Stimulated activated CD4-positive, alpha-beta T cell treated with anti-CD3 and anti-CD28 coated beads, Interleukin-4, amount 100 ng/mL, for 48 hours (primary cell): ENCODE data around the gene CENPU.

Source experiments
- DNase-seq, 2 donors: peaks; one replicate each; pipeline ENCODE4 v3.0.0-alpha.2; 2020; ENCODE audit warnings: low read depth in 2 of 2

Gene CENPU

DNA sequence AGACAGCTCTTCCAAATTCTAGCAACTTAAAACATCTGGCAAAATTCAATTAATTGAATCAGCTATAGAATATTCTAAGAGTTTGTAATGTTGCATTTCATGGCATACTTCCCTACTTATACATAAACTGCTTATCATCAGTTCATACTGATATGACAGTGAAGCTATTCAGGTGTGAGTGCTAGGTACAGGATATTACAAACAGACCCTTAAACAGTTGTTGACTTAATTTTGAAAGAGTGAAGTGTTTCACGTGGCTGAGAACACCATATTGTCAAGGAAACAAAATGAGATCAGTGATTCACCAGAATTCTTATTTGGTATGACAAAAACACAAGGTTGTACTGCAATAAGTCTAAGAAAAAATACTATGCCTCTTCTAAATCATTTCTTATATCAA is 27.4 kb downstream of the CENPU start:
- DNase-seq: no peak

DNA sequence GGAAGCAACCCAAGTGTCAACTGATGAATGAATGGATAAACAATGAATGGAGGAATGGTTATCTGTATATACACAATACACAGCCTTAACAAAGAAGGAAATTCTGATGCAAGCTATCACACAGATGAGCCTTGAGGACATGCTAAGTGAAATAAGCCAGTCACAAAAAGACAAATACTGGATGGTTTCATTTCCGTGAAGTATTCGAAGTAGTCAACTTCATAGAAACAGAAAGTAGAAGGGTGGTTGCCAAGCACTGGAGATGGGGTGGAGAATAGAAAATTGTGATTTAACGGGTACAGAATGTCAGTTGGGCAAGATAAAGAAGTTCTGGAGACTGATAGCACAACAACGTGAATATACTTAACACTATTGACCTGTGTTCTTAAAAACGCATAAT is 28.2 kb downstream of the CENPU start:
- DNase-seq: no peak

DNA sequence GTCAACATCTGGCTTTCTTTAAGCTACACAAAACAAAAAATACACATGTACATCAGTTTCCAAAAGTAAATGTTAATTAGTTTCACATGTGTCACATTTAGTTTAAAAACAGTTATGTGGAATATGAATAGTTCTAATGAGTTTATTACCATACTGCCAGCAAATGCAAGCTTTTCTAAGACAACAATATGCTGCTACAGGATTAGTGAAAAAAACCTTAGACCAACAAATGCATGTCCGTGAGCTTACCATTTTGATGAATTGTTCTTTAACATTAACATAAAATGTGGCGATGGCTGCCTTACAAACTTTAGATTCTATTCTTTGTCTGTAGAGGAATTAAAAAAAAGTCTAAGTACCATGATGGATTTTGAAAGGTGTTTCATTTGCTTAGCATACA is 31.8 kb downstream of the CENPU start:
- DNase-seq: no peak

DNA sequence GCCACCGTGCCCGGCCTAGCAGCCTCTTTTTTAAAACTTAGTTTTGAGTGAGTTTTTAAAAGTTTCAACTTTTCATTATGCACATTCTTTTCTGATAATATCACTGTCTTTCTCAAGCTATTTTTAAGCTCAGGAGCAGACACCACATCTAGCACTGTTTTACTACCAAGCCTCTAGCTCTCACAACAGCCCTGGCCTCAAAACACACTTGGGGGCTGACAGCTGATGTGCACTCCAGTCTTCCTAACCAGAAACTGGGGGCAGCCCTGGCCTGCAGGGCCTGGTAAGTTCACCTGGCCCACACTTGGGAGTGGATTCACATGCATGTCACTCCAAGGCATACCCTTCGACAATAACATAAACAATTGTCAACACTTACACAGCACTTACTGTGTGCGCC is 34.0 kb downstream of the CENPU start:
- DNase-seq: no peak

DNA sequence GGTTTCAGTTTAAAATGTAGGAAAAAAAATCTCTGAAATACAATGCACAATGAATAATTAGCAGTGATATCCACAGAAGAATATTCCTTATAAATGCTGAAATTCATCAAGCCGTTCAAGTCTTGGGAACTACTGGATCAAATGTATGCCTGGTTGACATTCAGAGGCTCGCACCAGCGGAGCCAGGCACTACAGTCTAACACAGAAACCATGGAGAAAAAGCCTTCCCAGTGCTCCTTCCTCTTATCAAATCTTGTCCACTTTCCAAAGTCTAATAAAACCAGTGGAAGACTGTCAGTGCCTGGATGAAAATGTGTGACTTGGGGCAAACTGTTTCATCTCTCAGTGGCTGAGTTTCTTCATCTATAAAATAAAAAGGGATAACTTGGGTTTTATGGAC is 35.9 kb downstream of the CENPU start:
- no peak for DNase-seq

DNA sequence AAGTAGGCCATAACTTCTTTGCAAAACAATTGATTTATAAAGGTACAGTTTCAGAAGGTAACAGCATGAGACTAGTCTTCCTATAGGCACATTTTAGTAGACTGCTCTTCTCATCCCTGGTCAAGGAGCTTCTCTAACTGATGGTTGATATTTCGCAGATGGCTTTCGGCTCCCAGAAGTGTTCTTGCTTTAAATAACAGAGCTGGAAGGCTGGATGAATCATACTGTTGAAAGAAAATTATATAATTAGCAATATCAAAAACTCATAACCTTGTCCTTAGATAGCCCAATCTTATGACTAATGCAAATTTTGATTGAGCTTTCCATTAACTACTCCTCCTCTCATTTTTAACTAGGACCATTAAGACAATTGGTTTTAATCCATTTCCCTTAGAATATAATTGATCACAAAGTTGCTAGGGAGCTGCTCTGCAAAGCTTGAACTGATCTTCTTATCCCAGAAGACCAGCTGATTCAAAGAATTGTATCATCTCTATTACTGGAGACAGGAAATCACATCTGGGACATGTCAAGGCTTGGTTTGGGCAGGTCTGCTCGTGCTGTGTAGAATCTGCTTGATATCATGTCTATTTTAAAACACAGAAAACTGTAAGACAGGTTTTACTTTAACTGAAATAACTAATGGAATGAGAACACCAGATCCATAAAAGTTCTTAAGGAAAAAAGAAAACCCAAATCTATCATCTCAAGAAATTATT is 38.6 kb downstream of the CENPU start:
- DNase-seq: no peak

DNA sequence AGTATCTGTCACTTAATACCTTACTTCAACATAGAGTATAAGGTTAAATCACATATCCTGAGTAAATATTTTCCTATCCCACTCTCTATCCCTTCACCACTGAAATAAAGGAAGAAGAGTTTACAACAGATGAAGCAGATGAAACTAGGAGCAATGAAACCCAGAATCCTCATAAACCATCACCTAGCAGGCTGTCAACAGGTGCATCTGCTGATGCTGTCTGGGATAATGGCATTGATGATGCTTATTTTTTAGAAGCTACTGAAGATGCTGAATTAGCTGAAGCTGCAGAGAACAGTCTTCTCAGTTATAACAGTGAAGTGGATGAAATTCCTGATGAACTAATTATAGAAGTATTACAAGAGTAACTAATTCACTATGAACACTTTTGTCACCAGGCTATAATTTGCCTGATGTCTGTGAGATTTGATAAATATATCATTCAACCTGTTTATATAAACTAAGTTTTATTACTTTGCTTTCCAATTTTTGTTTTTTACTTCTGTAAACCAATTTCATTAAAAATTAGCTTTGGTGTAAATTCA is 39.4 kb downstream of the CENPU start:
- no peak for DNase-seq

DNA sequence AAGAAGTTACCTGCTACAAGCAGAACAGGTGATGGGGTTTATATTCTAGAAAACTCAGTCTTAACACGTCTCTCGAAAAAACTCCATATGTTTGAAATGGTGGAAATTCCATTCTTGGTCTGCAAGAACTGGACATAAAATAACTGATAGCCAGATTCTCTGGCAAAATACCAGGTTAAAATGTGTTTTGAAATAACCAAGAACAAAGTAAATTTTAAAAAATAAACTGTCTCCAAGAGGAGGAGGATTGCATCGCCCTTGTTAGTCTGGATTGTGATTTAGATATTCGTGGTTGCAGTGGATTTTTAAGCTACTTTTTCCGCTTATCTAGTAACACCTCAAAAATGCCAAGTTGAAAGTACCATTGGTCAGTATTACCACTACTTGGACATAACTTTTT is 40.8 kb downstream of the CENPU start:
- no peak for DNase-seq

DNA sequence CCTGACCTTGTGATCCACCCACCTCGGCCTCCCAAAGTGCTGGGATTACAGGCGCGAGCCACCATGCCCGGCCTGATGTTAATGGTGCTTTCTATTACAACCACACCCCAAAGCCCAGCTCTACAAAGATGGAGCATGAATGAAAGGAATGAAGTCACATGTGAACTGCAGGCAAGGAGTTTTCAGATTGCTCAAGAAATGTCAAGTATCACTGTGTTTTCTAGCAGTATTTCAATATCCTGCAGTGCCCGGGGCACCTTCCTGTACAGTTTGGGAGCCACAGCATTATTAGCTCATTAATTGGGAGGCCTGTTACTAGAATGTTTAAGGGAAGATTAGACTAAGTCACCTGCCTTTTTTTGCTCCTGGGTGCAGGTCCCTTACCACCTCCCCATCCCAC is 44.2 kb downstream of the CENPU start:
- no peak for DNase-seq

DNA sequence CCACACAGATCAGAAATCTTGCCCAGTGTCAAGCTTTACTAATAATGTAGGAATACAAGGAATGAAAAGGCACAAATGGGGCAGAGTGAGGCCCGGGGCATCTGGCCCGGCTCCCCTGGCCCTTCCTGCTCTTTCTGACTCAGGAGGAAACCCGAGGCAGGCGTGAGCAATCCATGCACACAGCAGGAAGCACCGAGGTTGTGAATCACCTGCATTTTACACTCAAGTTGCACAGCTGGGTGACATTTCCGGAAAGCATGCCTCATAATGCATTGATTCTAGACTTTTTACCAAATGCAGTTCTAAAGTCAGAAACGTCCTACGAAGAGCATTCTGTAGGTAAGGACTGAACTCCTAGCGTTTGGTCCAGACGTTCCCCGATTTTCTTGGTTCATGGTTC is 45.4 kb downstream of the CENPU start:
- peak; percentile 16 to 18 for DNase-seq

DNA sequence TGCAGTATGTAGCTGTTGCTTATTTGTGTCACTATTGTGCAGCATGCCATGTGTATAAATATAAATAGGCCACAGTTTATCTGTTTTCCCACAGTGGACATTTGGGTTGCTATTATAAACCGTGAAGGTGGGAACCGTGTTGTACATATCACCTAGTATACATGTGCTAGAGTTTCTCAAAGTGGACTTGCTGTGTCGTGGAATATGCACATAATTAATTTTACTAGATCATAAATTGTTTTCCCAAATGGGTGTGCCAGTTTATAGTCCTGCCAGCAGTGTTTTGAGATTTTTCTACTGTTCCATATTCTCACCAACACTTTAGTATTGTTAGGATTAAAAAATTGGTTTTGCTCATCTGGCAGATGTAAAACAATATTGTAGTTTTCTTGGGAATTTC is 45.9 kb downstream of the CENPU start:
- DNase-seq: no peak

DNA sequence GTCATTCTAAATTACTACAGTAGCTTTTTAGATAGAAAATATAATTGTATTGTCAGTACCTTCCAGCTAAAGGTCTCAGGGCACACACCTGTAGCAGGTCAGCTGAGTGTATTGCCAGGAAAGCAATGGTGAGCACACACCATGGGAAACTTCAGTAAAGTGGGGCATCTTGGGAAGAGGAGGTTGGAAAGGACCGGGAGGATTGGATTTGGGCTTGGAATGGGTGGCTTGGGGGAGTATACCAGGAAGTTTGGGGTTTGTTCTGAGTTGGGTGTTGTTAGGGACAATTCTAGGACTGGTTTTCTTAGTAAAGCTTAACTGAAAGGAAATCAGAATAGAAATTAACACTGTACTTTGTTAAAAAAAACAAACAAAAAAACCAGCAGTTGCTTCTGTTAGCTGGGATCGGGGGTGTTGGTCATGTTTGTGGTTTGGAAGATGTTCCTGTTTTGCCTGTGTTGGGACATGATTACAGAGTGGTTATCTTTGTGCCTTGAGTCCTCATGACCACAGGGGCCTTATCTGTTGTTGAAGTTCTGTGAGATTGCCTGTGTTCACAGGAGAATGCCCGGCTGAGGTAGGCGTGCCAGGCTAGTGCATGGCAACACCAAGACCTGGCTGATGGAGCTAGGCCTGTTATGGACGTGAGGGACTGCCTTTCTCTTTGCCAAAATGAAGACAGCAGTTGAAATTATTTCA is 49.3 kb downstream of the CENPU start:
- DNase-seq: no peak

DNA sequence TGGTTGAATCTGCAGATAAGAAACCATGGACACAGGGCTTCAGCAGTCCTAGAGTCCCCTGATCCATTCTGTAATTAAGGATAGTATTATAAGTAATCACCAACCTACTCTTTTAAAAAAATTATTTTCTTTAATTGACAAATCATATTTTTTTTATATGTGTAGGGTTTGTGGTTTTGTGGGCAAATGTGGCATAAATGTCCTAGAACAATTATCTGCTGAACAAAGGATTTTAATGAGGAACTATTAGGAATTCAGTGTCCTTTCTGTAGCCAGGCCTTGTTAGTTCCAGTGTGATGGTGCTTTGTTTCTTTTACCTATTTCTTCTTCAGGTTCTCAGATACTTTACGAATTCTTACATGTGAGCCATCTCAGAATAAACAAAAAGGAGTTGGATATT is 52.0 kb downstream of the CENPU start:
- DNase-seq: no peak

DNA sequence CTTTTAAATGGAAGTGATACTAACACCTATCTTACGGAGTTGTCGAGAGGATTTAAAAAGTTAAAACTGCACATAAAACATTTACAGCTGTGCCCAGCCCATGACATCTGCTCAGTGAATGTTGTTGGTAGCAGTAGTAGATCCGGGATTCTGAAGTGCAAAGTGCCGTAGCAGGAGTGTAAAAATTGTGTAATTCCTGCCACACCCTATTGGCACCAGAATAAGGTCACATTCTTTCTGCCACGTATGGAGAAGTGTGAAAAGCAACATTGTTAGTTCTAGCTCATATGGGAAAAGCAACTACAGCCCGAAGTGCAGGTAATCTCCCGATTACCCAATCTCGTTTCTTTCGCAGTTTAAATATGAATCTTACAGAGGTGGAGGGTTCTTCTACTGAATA is 53.2 kb downstream of the CENPU start:
- no peak for DNase-seq

DNA sequence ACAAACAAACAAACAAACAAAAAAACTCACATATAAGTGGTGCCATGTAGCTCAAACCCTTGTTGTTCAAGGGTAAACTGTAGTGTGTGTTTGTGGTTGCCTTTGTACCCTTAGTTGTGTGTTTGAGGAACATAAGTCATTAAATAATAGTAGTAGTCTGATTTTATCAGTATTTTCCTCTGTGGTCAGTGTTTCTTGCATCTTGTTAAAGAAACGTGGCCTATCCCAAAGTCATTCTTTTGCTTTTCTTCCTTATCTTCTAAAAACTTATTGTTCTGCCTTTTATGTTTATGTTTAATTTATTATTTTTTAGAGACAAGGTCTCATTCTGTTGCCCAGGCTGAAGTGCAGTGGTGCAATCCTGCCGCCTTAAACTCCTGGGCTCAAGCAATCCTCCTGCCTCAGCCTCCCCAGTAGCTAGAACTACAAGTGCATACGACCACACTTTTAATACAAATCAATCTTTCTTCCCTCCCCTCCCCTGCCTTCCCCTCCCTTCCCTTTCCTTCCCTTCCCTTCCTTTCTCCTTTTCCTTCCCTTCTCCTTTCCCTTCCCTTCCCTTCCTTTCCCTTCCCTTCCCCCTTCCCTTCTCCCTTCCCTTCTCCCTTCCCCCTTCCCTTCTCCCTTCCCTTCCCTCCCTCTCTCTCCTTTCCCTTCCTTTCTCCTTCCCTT is 57.9 kb downstream of the CENPU start:
- DNase-seq: no peak

DNA sequence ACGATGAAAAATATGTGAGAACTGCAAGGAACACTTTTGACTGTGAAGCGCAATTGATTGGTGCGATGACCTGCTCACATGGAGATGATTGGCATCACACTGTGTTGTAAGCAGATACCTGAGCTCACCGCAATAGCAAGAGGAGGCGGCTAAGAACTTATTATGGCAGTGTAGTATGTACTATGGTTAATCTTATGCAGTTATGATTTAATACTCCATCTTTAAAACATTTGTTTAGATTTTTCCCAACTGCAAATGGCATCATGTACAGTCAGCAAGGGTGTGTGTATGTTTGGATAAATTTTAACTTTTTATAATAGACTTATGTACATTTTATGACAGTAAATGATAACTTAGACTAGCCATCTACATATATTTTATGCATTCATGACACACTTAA is 58.9 kb downstream of the CENPU start:
- no peak for DNase-seq

DNA sequence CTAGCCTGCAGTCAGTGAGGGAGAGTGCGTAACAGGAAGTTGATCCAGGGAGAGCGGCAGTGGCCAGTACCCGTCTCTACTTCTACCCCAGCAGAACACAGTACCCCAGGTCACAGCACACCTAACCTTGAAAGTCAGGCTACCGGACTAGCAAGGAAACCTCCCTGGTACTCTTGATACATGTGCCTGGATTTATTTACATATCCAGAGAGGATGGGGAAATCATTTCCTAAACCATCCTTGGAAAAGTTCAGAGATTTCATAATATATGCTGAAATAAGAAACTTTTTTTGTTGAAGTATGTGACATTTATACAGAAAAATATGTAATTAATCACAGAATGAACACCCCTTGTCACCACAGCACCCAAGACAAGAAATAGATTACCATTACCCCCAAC is 59.9 kb downstream of the CENPU start:
- DNase-seq: no peak

DNA sequence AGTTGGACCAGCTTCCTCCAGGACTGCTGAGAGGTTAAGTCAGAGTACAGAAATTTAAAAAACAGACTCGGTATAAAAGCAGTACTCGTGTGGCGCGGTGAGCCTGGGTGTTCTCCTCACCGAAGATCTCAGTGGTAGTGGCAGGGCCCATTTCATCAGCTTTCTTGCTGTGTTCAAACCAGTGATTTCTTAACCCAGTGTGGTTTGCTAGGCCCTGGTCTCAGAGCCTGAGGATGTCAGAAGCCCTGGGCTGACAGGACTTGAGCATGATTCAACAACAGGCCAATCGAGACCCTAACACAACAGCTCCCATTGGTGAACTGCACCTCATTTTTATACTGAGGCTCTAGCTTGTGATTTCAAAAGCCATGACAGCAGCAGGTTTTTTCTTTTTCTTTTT is 61.2 kb downstream of the CENPU start:
- no peak for DNase-seq

DNA sequence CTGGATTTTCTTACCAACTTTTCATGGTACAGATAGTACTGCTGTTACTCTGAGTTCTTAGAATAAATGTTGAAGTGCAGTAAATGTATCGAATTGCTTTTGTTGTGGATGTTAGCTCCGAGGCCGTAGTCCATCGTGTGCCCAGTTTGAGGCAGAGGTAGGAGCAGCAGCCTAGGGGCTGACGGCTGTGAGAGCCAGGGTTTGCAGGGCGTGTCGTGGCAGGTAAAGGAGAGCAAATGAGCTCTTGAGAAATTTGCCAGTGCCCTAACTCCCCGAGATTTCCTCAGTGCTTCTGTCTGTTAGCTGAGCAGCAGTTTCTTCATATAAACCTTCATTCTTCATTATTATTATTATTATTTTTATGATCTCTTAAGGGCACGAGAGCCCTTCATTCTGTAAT is 62.8 kb downstream of the CENPU start:
- DNase-seq: no peak

DNA sequence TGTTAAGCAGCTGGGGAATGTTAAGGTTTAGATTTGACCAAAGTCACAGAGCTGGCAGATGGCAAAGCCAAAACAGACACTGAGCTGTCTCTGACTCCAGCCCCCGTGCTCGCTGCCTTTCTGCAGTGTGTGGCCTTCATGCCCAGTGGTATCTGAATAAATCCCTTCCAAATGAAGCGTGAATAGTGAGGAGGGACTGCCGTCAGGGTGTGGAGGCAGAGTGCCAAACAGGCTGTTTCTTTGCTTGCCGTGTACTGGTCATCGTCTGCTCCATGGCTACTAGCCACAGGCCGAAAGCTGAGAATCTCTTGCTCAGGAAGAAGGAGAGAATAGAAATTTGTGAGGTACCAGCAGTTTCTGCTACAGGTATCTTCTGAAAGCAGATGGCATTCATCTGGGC is 64.6 kb downstream of the CENPU start:
- DNase-seq: no peak

DNA sequence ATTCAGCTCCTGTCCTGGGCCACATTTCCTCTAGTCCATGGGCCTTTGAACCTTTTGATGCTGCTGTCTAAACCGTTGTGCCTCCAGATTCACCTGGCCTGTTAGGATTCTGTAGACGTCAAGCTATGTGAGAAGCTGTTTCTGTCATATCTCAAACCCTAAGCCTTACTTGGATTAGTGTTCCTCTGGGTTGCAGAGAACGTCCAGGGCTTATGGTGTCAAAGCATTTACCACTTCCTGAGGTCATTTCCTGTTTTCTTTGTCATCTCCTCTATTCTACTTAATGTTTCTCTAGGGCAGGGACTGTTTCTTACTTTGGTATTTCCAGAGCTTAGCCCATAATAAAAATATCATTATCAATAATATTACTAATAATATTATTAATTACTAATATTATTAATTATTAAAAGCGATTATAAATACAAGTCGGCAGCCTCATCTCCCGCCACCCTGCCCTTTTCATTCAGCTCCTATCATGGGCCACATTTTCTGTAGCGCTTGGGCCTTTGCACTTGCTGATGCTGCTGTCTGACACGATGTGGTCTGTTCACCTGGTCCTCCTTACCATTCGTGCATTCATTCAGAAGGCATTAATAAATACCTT is 65.3 kb downstream of the CENPU start:
- DNase-seq: no peak

DNA sequence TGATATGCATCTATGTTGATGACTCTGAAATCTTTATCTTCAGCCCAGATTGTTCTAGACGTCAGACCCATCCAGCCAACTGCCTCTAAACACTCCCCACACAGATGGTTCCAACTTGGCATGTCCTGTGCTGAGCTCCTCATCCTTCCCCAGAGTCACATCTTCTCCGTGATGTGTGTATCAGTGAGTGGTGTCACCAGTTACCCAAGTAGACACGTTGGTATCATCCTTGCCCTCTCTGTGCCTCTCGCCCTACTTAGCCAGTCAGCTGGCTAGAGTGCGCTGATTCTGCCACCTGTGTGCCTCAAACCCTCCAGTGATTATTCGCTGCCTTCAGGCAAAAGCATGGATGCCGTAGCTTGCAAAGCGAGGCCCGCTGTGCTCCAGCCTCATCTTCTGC is 65.8 kb downstream of the CENPU start:
- DNase-seq: no peak

DNA sequence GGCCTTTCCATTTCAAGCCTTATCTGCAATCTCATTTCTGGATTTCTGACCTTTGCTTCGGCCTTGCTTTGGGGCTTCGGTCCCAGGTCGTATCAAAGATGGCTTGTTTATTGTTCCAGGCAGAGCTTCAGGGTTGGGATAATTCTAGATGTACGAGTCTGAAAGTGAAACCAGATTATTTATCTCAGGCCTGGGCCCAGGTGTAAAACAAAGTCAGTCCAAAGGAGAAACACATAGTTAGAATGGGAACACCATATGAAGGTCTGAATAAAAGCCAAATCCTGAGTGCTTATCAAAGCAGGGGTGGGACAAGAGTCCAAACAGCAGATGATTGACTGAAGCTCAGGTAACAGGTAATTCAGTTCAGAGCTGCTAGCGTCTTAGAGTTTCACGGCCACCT is 67.2 kb downstream of the CENPU start:
- DNase-seq: no peak
